Upper lobe of left lung (tissue), 6 donors: ENCODE data around the gene ITGB7. TPM values are rescaled to one million over a fixed set of nuclear protein-coding genes. Genes with fewer than 3 reads are reported as not detected.

Experiments
- ATAC-seq, 2 donors: fragments of 200-7000 bp; cut with Tn5 transposase; one replicate each; pipeline ENCODE4 v1.9.1; 2022; ENCODE audit warnings: mild to moderate bottlenecking in 2 of 2, moderate library complexity in 2 of 2; ENCODE audit not compliant: low FRiP score in 2 of 2
- DNase-seq, 2 donors: peaks; one replicate each; pipeline ENCODE4 v3.0.0-alpha.2; 2019 to 2020
- H3K27ac ChIP-seq, 4 donors: fragments of 200-600 bp; sonication (generic); one replicate each; pipeline ENCODE4 v1.5.1; 2016 to 2019
- H3K27me3 ChIP-seq, 4 donors: fragments of 200-600 bp; sonication (generic); one replicate each; pipeline ENCODE4 v1.5.1; 2017 to 2019
- H3K36me3 ChIP-seq, 4 donors: fragments of 200-600 bp; sonication (generic); one replicate each; pipeline ENCODE4 v1.5.1; 2016 to 2019
- H3K4me1 ChIP-seq, 4 donors: fragments of 200-600 bp; sonication (generic); one replicate each; pipeline ENCODE4 v1.5.1; 2018 to 2019
- H3K4me3 ChIP-seq, 4 donors: fragments of 200-600 bp; sonication (generic); one replicate each; pipeline ENCODE4 v1.5.1; 2017 to 2019; ENCODE audit warnings: mild to moderate bottlenecking in 2 of 4, moderate library complexity in 1 of 4
- H3K9me3 ChIP-seq, 4 donors: fragments of 200-600 bp; sonication (generic); one replicate each; pipeline ENCODE4 v1.5.1; 2018 to 2019
- CTCF ChIP-seq, 6 experiments: fragments of 450-650 bp in 4 of 6; fragments of 200-600 bp in 2 of 6; sonication (generic) in 2 of 6; IDR thresholded peaks; one replicate each; pipeline ENCODE4 v1.5.1; 2016 to 2019; ENCODE audit warnings: antibody characterized with exemption in 6 of 6
- EP300 ChIP-seq, 4 donors: sonication (generic); formaldehyde crosslinking; IDR thresholded peaks; one replicate each; pipeline ENCODE4 v1.5.1; 2017; ENCODE audit warnings: antibody characterized with exemption in 4 of 4, control low read depth in 2 of 4
- POLR2A ChIP-seq, 4 donors: fragments of 450-650 bp; IDR thresholded peaks; one replicate each; pipeline ENCODE4 v1.5.1; 2016 to 2017; ENCODE audit warnings: antibody characterized with exemption in 4 of 4, mild to moderate bottlenecking in 2 of 4
- POLR2AphosphoS5 ChIP-seq, 2 donors: sonication (generic); formaldehyde crosslinking; IDR thresholded peaks; one replicate each; pipeline ENCODE4 v1.5.1; 2017; ENCODE audit warnings: antibody characterized with exemption in 2 of 2
- WGBS, 2 donors: methylation state at CpG; one replicate each; pipeline ENCODE4 v1.1.5; 2017 to 2018; 5-methylcytosine and 5-hydroxymethylcytosine counted together
- total RNA-seq, 6 donors: library from RNA; depleted of rRNA in 4 of 6; stranded (reverse); fragments of >200 nt in 4 of 6; gene quantifications; one replicate each; pipeline versions ENCODE4 v1.1.0 to v1.2.1, GENCODE V29; 2016 to 2021
- donor health status: DM: no; HTN: no; CAD: no; lungs with moderate emphysema.
- donor health status: DM: no; HTN: yes; CAD: no; lungs with severe emphysema.

Gene ITGB7
- total RNA-seq, 6 donors from 2014 or later: 3.1 to 12.9 (median 4.7) TPM

GRCh38 chr12:53235164-53235563, 28.1 kb upstream of the ITGB7 start:
- Histone ChIP-seq H3K4me3 (no peak overlapping the region), H3K36me3 (no peaks in the 10 kb centered on the region), H3K9me3 (no peaks in the 10 kb centered on the region), H3K27me3 (no peaks in the 10 kb centered on the region), H3K4me1 (peaks cover 35 to 42% (median 38%) of the 10 kb centered on the region in 4 donors), H3K27ac (no peak overlapping the region)
- ATAC-seq: no peak
- TF ChIP-seq CTCF (IDR thresholded peaks at IDR 0.05): no peak
- TF ChIP-seq POLR2A (IDR thresholded peaks at IDR 0.05): no peak
- no peak for TF ChIP-seq EP300 (IDR thresholded peaks at IDR 0.05)
- no peak for TF ChIP-seq POLR2AphosphoS5 (IDR thresholded peaks at IDR 0.05)
- DNase-seq: no peak
- 67 to 79% methylated on average over 3 of the region's 3 CpGs for WGBS, 2 donors

DNA sequence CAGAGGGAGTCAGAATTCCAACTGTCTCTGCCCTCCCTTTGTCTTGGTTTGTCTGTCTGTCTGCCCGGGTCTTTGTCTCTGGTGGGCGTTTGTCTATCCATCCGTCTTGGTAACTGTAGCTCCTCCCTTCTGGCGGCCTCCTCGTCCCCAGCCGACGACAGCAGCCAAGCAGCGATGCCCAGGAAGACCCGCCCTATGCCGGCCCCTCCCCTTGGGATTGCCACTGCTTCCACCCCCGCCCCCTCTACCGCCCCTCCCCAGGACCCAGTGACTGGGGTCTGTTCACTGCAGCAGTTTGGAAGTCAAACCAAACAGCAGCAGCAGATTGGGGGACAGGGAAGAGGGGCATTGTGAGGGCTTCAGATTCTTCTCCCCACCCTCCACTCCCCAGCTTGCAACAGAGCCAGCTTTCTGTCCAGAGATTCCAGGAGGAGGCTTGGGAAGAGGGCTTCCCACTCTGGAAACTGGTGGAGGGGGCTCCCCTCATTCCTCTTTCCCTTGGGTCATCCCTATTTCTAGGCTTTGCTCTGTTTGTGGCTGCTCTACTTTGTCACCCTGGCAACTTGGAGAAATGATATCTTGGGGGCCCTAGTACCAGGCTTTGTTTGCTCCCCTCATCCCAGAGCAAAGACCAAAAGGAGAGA, 27.3 kb upstream of the ITGB7 start:
- no peaks in the 10 kb centered on the region for H3K27me3 ChIP-seq
- no peaks in the 10 kb centered on the region for H3K9me3 ChIP-seq
- no peak overlapping the region for H3K4me3 ChIP-seq
- H3K27ac ChIP-seq: peak overlapping the region in 1 of 4 donors; percentile 18
- H3K4me1 ChIP-seq: peaks cover 35 to 48% (median 46%) of the 10 kb centered on the region in 4 donors
- ATAC-seq (no peak), DNase-seq (peak in 1 of 2 donors; percentile 61)
- H3K36me3 ChIP-seq: no peaks in the 10 kb centered on the region
- no peak for TF ChIP-seq CTCF (IDR thresholded peaks at IDR 0.05)
- no peak for TF ChIP-seq POLR2A (IDR thresholded peaks at IDR 0.05)
- TF ChIP-seq POLR2AphosphoS5 (IDR thresholded peaks at IDR 0.05): no peak
- TF ChIP-seq EP300 (IDR thresholded peaks at IDR 0.05): no peak
- 14 to 15% methylated on average over 12 of the region's 12 CpGs for WGBS, 2 donors

- Histone ChIP-seq H3K4me3 (no peak overlapping the region), H3K27me3 (no peaks in the 10 kb centered on the region), H3K4me1 (peaks cover 35 to 48% (median 46%) of the 10 kb centered on the region in 4 donors), H3K36me3 (no peaks in the 10 kb centered on the region), H3K27ac (peak overlapping the region in 3 of 4 donors; percentile 42 to 88 (median 84)), H3K9me3 (no peaks in the 10 kb centered on the region)
- 50 to 63% methylated on average over 4 of the region's 7 CpGs for WGBS, 2 donors
- ATAC-seq: peak in 1 of 2 donors; percentile 3
- DNase-seq: peak in 1 of 2 donors; percentile 64
- TF ChIP-seq CTCF (IDR thresholded peaks at IDR 0.05) (no peak), POLR2AphosphoS5 (IDR thresholded peaks at IDR 0.05) (no peak), POLR2A (IDR thresholded peaks at IDR 0.05) (no peak), EP300 (IDR thresholded peaks at IDR 0.05) (no peak)
These were observed 26.6 kb upstream of the ITGB7 start for GRCh38 chr12:53233671-53234121.

DNA sequence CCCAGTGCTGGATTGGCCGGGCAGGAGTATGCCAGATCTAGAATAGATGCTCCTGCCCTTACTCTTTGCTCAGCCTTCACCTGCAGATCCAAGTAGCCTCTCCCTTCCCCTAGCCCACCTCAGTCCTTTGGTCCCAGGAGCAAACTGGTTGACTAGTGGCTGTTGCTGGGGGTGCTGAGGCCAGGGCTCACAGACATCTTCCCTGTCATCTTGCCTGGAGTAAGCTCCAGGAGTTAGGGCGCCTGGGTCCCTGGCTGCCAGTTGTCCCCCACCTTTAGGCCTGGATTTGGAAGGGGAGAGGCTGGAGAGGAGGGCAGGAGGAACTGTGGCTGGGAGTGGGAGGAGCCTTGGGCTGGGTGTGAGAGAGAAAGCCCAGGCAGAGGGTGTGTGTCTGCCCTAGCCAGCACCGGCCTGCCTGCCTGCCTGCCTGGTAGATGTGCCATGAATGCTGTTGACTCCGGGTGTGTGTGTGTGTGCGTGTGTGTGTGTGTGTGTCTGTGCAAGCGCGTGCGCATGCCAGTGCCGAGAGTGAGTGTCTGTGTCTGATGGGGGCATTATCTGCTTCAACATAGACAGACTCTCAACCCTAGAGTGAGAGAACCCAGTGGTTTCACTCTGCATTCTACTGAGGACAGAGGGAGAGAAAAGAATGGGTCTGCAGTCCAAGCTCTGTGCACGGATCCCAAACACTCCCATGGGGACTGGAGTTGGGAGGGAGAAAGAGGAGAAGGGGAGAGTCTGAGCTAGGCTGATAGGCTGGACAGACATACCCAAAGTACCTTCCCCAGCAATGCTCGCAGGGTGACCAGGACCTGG, 25.8 kb upstream of the ITGB7 start:
- peak in 1 of 2 donors; percentile 70 for DNase-seq
- Histone ChIP-seq H3K4me1 (peaks cover 35 to 48% (median 46%) of the 10 kb centered on the region in 4 donors), H3K9me3 (no peaks in the 10 kb centered on the region), H3K27me3 (no peaks in the 10 kb centered on the region), H3K36me3 (no peaks in the 10 kb centered on the region), H3K4me3 (peak overlapping the region in 3 of 4 donors; percentile 59 to 79 (median 66)), H3K27ac (peak overlapping the region; percentile 72 to 90 (median 86))
- TF ChIP-seq CTCF (IDR thresholded peaks at IDR 0.05) (peak in 1 of 6 experiments; percentile 15), EP300 (IDR thresholded peaks at IDR 0.05) (no peak), POLR2AphosphoS5 (IDR thresholded peaks at IDR 0.05) (no peak), POLR2A (IDR thresholded peaks at IDR 0.05) (peak in 1 of 4 donors; percentile 10)
- whole genome bisulfite sequencing, 2 donors: 25 to 52% methylated on average over 4 to 11 of the region's 11 CpGs
- peak; percentile 68 to 74 for ATAC-seq
